Measurements from ENCODE around the gene CFDP1. TPM values are rescaled to one million over a fixed set of nuclear protein-coding genes. Genes with fewer than 3 reads are reported as not detected.

Gene CFDP1
- total and polyA plus RNA-seq, 2 donors (not counting 1 experiment from before 2014, with no cell fraction given): 47.9 to 80.0 TPM

- Histone ChIP-seq H3K79me2 (ENCODE audit: control insufficient read depth, insufficient read depth, low read length) (no peaks in the 10 kb centered on the region), H3K9me3 (ENCODE audit: control insufficient read depth, insufficient read depth, low read depth, low read length) (no peaks in the 10 kb centered on the region), H3K9ac (ENCODE audit: insufficient read depth, low read length) (no peak overlapping the region), H3K4me1 (ENCODE audit: control insufficient read depth, extremely low read depth, insufficient read depth, low read length) (peaks cover 24% of the 10 kb centered on the region), H4K20me1 (ENCODE audit: control insufficient read depth, extremely low read depth, insufficient read depth, low read length) (no peaks in the 10 kb centered on the region), H3K4me2 (ENCODE audit: extremely low read depth, insufficient read depth, low read length) (no peak overlapping the region), H3K27me3 (ENCODE audit: control insufficient read depth, insufficient read depth, low read length) (no peaks in the 10 kb centered on the region), H3K4me3 (replicated peaks in 1 of 4; ENCODE audit: control extremely low read depth in 1 of 4, insufficient read depth in 1 of 4, low read depth in 3 of 4, low read length in 4 of 4) (no peak overlapping the region), H3K27ac (ENCODE audit: insufficient read depth, low read length) (peak overlapping the region; percentile 92), H2AFZ (ENCODE audit: low read length) (no peak overlapping the region), H3K36me3 (ENCODE audit: control insufficient read depth, insufficient read depth, low read length) (no peaks in the 10 kb centered on the region)
- TF ChIP-seq EZH2 (IDR thresholded peaks at IDR 0.05; ENCODE audit: low read length, missing control alignments): no peak
- TF ChIP-seq CTCF (conservative IDR thresholded peaks at IDR 0.05 in 1 of 2, IDR thresholded peaks at IDR 0.05 in 1 of 2; ENCODE audit: low read depth in 1 of 2, low read length in 2 of 2): no peak
- peak in 1 of 2 donors; percentile 39 for DNase-seq (ENCODE audit: low read depth in 2 of 2)
Observed at GRCh38 chr16:75376475-75377161, 56.7 kb downstream of the CFDP1 start.

- no peaks in the 10 kb centered on the region for H3K9me3 ChIP-seq (ENCODE audit: control insufficient read depth, insufficient read depth, low read depth, low read length)
- H3K27ac ChIP-seq (ENCODE audit: insufficient read depth, low read length): no peak overlapping the region
- no peaks in the 10 kb centered on the region for H3K36me3 ChIP-seq (ENCODE audit: control insufficient read depth, insufficient read depth, low read length)
- TF ChIP-seq EZH2 (IDR thresholded peaks at IDR 0.05; ENCODE audit: low read length, missing control alignments): no peak
- no peak for TF ChIP-seq CTCF (conservative IDR thresholded peaks at IDR 0.05 in 1 of 2, IDR thresholded peaks at IDR 0.05 in 1 of 2; ENCODE audit: low read depth in 1 of 2, low read length in 2 of 2)
- no peaks in the 10 kb centered on the region for H4K20me1 ChIP-seq (ENCODE audit: control insufficient read depth, extremely low read depth, insufficient read depth, low read length)
- no peaks in the 10 kb centered on the region for H3K27me3 ChIP-seq (ENCODE audit: control insufficient read depth, insufficient read depth, low read length)
- peaks cover 15% of the 10 kb centered on the region for H3K4me1 ChIP-seq (ENCODE audit: control insufficient read depth, extremely low read depth, insufficient read depth, low read length)
- no peaks in the 10 kb centered on the region for H3K79me2 ChIP-seq (ENCODE audit: control insufficient read depth, insufficient read depth, low read length)
- no peak for DNase-seq (ENCODE audit: low read depth in 2 of 2)
- H3K4me2 ChIP-seq (ENCODE audit: extremely low read depth, insufficient read depth, low read length): no peak overlapping the region
- no peak overlapping the region for H2AFZ ChIP-seq (ENCODE audit: low read length)
- no peak overlapping the region for H3K9ac ChIP-seq (ENCODE audit: insufficient read depth, low read length)
- no peak overlapping the region for H3K4me3 ChIP-seq (replicated peaks in 1 of 4; ENCODE audit: control extremely low read depth in 1 of 4, insufficient read depth in 1 of 4, low read depth in 3 of 4, low read length in 4 of 4)
Observed at GRCh38 chr16:75374388-75374787, 58.9 kb downstream of the CFDP1 start.

GRCh38 chr16:75372236-75372856, 61.0 kb downstream of the CFDP1 start:
- TF ChIP-seq EZH2 (IDR thresholded peaks at IDR 0.05; ENCODE audit: low read length, missing control alignments) (no peak), CTCF (conservative IDR thresholded peaks at IDR 0.05 in 1 of 2, IDR thresholded peaks at IDR 0.05 in 1 of 2; ENCODE audit: low read depth in 1 of 2, low read length in 2 of 2) (no peak)
- no peaks in the 10 kb centered on the region for H3K36me3 ChIP-seq (ENCODE audit: control insufficient read depth, insufficient read depth, low read length)
- no peak overlapping the region for H2AFZ ChIP-seq (ENCODE audit: low read length)
- no peak overlapping the region for H3K4me3 ChIP-seq (replicated peaks in 1 of 4; ENCODE audit: control extremely low read depth in 1 of 4, insufficient read depth in 1 of 4, low read depth in 3 of 4, low read length in 4 of 4)
- no peak overlapping the region for H3K27ac ChIP-seq (ENCODE audit: insufficient read depth, low read length)
- peaks cover 8% of the 10 kb centered on the region for H3K4me1 ChIP-seq (ENCODE audit: control insufficient read depth, extremely low read depth, insufficient read depth, low read length)
- H3K27me3 ChIP-seq (ENCODE audit: control insufficient read depth, insufficient read depth, low read length): no peaks in the 10 kb centered on the region
- no peaks in the 10 kb centered on the region for H3K9me3 ChIP-seq (ENCODE audit: control insufficient read depth, insufficient read depth, low read depth, low read length)
- H3K79me2 ChIP-seq (ENCODE audit: control insufficient read depth, insufficient read depth, low read length): no peaks in the 10 kb centered on the region
- peak; percentile 49 to 75 for DNase-seq (ENCODE audit: low read depth in 2 of 2)
- H3K9ac ChIP-seq (ENCODE audit: insufficient read depth, low read length): no peak overlapping the region
- no peak overlapping the region for H3K4me2 ChIP-seq (ENCODE audit: extremely low read depth, insufficient read depth, low read length)
- no peaks in the 10 kb centered on the region for H4K20me1 ChIP-seq (ENCODE audit: control insufficient read depth, extremely low read depth, insufficient read depth, low read length)

Data from fibroblast of lung (primary cell).